Measurements from ENCODE around the gene PRR5L. TPM values are rescaled to one million over a fixed set of nuclear protein-coding genes. Genes with fewer than 3 reads are reported as not detected.

The PRR5L gene
- polyA plus RNA-seq, 1 donor (not counting 4 experiments of a cell fraction or from before 2014, with no cell fraction given): 20.1 TPM

GRCh38 chr11:36379653-36380052, 83.6 kb downstream of the PRR5L start:
- no peaks in the 10 kb centered on the region for H3K9me3 ChIP-seq (ENCODE audit: control insufficient read depth, low read depth, low read length)
- H3K4me2 ChIP-seq (ENCODE audit: control insufficient read depth, extremely low read depth, insufficient read depth, low read depth, low read length): no peak overlapping the region
- FAIRE-seq: no peak
- H3K79me2 ChIP-seq (ENCODE audit: control insufficient read depth, insufficient read depth, low read length): peaks cover 28% of the 10 kb centered on the region
- no peak for DNase-seq (ENCODE audit: low read depth, low spot score)
- H3K36me3 ChIP-seq (ENCODE audit: control insufficient read depth in 2 of 2, extremely low read depth in 1 of 2, insufficient read depth in 2 of 2, low read length in 2 of 2): peaks cover 6 to 18% of the 10 kb centered on the region in 2 experiments
- H4K20me1 ChIP-seq (ENCODE audit: control insufficient read depth, extremely low read depth, insufficient read depth, low read length): no peaks in the 10 kb centered on the region
- TF ChIP-seq EZH2 (IDR thresholded peaks at IDR 0.05; ENCODE audit: low read length) (no peak), CTCF (optimal IDR thresholded peaks at IDR 0.05 in 1 of 3, IDR thresholded peaks at IDR 0.05 in 1 of 3, conservative IDR thresholded peaks at IDR 0.05 in 1 of 3; ENCODE audit: extremely low read depth in 1 of 3, insufficient read depth in 2 of 3, low read length in 3 of 3) (no peak)
- no peaks in the 10 kb centered on the region for H3K27me3 ChIP-seq (ENCODE audit: control insufficient read depth, extremely low read depth, insufficient read depth, low read length)
- H3K27ac ChIP-seq (ENCODE audit: control insufficient read depth, insufficient read depth, low read length): no peak overlapping the region
- peaks cover 8% of the 10 kb centered on the region for H3K4me1 ChIP-seq (ENCODE audit: control insufficient read depth, extremely low read depth, insufficient read depth, low read length)
- H3K4me3 ChIP-seq (ENCODE audit: control insufficient read depth in 2 of 3, extremely low read depth in 1 of 3, insufficient read depth in 2 of 3, low read depth in 1 of 3, low read length in 3 of 3): no peak overlapping the region
- no peak overlapping the region for H3K9ac ChIP-seq (ENCODE audit: control insufficient read depth, extremely low read depth, insufficient read depth, low read length)
- H2AFZ ChIP-seq (ENCODE audit: control insufficient read depth, low read length): no peak overlapping the region
- H3K9me1 ChIP-seq (ENCODE audit: control insufficient read depth, extremely low read depth, insufficient read depth, low read length): peaks cover 3% of the 10 kb centered on the region
- dilution Hi-C loops (cut with MboI; ENCODE audit: extremely low pct_ligation_motif_present, low sequenced_read_pairs): loop anchor here (25.0 kb wide), 1 partner anchor 92 kb away; the partner anchor contains the start of genes COMMD9 and PRR5L

- dilution Hi-C loops (cut with MboI; ENCODE audit: extremely low pct_ligation_motif_present, low sequenced_read_pairs): loop anchor here (25.0 kb wide), 1 partner anchor 93 kb away; the partner anchor contains the start of genes COMMD9 and PRR5L
- Histone ChIP-seq H3K9me3 (ENCODE audit: control insufficient read depth, low read depth, low read length) (no peaks in the 10 kb centered on the region), H3K27ac (ENCODE audit: control insufficient read depth, insufficient read depth, low read length) (no peak overlapping the region), H3K4me3 (ENCODE audit: control insufficient read depth in 2 of 3, extremely low read depth in 1 of 3, insufficient read depth in 2 of 3, low read depth in 1 of 3, low read length in 3 of 3) (no peak overlapping the region), H4K20me1 (ENCODE audit: control insufficient read depth, extremely low read depth, insufficient read depth, low read length) (no peaks in the 10 kb centered on the region), H3K27me3 (ENCODE audit: control insufficient read depth, extremely low read depth, insufficient read depth, low read length) (no peaks in the 10 kb centered on the region), H3K4me1 (ENCODE audit: control insufficient read depth, extremely low read depth, insufficient read depth, low read length) (peaks cover 8% of the 10 kb centered on the region), H3K9ac (ENCODE audit: control insufficient read depth, extremely low read depth, insufficient read depth, low read length) (no peak overlapping the region), H3K36me3 (ENCODE audit: control insufficient read depth in 2 of 2, extremely low read depth in 1 of 2, insufficient read depth in 2 of 2, low read length in 2 of 2) (peaks cover 6 to 18% of the 10 kb centered on the region in 2 experiments), H2AFZ (ENCODE audit: control insufficient read depth, low read length) (no peak overlapping the region), H3K4me2 (ENCODE audit: control insufficient read depth, extremely low read depth, insufficient read depth, low read depth, low read length) (no peak overlapping the region), H3K9me1 (ENCODE audit: control insufficient read depth, extremely low read depth, insufficient read depth, low read length) (peaks cover 3% of the 10 kb centered on the region), H3K79me2 (ENCODE audit: control insufficient read depth, insufficient read depth, low read length) (peaks cover 30% of the 10 kb centered on the region)
- DNase-seq (ENCODE audit: low read depth, low spot score) (no peak), FAIRE-seq (no peak)
- TF ChIP-seq CTCF (optimal IDR thresholded peaks at IDR 0.05 in 1 of 3, IDR thresholded peaks at IDR 0.05 in 1 of 3, conservative IDR thresholded peaks at IDR 0.05 in 1 of 3; ENCODE audit: extremely low read depth in 1 of 3, insufficient read depth in 2 of 3, low read length in 3 of 3): no peak
- TF ChIP-seq EZH2 (IDR thresholded peaks at IDR 0.05; ENCODE audit: low read length): no peak
Measured at GRCh38 chr11:36380296-36381014, 84.4 kb downstream of the PRR5L start.
